GM23338 (cell line): ENCODE data around the gene PIK3R5. TPM values are rescaled to one million over a fixed set of nuclear protein-coding genes. Genes with fewer than 3 reads are reported as not detected.

Experiments
- ATAC-seq: fragments of 200-7000 bp; cut with Tn5 transposase; 3 replicates; pipeline ENCODE4 v1.9.1; 2020
- DNase-seq: peaks from one replicate; pipeline ENCODE4 v3.0.0-alpha.2; 2015; ENCODE audit warnings: low spot score
- H2AFZ ChIP-seq: fragments of 200-600 bp; sonication (generic); 2 replicates; pipeline ENCODE4 v1.8.0; 2016; ENCODE audit warnings: antibody characterized with exemption, mild to moderate bottlenecking, moderate library complexity
- H3F3A ChIP-seq: fragments of 200-600 bp; sonication (generic); replicated peaks from 2 replicates; pipeline ENCODE4 v1.8.0; 2017; ENCODE audit warnings: antibody characterized with exemption, mixed run types, low read depth
- H3K27ac ChIP-seq: fragments of 200-600 bp; sonication (generic); 2 replicates; pipeline ENCODE4 v1.6.1; 2016; ENCODE audit warnings: low read depth
- H3K27me3 ChIP-seq: fragments of 200-600 bp; sonication (generic); 2 replicates; pipeline ENCODE4 v1.8.0; 2016; ENCODE audit warnings: mild to moderate bottlenecking, mixed run types, moderate library complexity; ENCODE audit not compliant: insufficient read depth
- H3K36me3 ChIP-seq: fragments of 200-600 bp; sonication (generic); 2 replicates; pipeline ENCODE4 v1.8.0; 2016; ENCODE audit warnings: mild to moderate bottlenecking; ENCODE audit not compliant: insufficient read depth
- H3K4me1 ChIP-seq: fragments of 200-600 bp; sonication (generic); 2 replicates; pipeline ENCODE4 v1.8.0; 2016; ENCODE audit warnings: mild to moderate bottlenecking, moderate library complexity; ENCODE audit not compliant: insufficient read depth
- H3K4me2 ChIP-seq: fragments of 200-600 bp; sonication (generic); 2 replicates; pipeline ENCODE4 v1.7.1; 2017; ENCODE audit warnings: mixed run types
- H3K4me3 ChIP-seq: fragments of 200-600 bp; sonication (generic); 2 replicates; pipeline ENCODE4 v1.6.1; 2016; ENCODE audit warnings: mixed run types
- H3K79me2 ChIP-seq: fragments of 200-600 bp; sonication (generic); replicated peaks from 2 replicates; pipeline ENCODE4 v1.8.0; 2017; ENCODE audit warnings: mild to moderate bottlenecking; ENCODE audit not compliant: insufficient read depth
- H3K9me2 ChIP-seq: fragments of 200-600 bp; sonication (generic); 2 replicates; pipeline ENCODE4 v1.8.0; 2017; ENCODE audit not compliant: insufficient read depth
- H4K20me1 ChIP-seq: fragments of 200-600 bp; sonication (generic); replicated peaks from 2 replicates; pipeline ENCODE4 v1.8.0; 2017; ENCODE audit warnings: mild to moderate bottlenecking; ENCODE audit not compliant: insufficient read depth
- H3K27ac Mint-ChIP-seq: 2 replicates; pipeline ENCODE4 v1.8.0; 2020; ENCODE audit warnings: inconsistent platforms, mild to moderate bottlenecking, moderate library complexity, mixed read lengths
- H3K27me3 Mint-ChIP-seq: 3 replicates; pipeline ENCODE4 v1.8.0; 2022; ENCODE audit warnings: low read depth, mild to moderate bottlenecking, moderate library complexity, mixed read lengths, inconsistent platforms; ENCODE audit not compliant: insufficient read depth, poor library complexity
- H3K36me3 Mint-ChIP-seq: 3 replicates; pipeline ENCODE4 v1.8.0; 2021; ENCODE audit warnings: low read depth, mild to moderate bottlenecking, inconsistent platforms, moderate library complexity, mixed read lengths
- H3K4me1 Mint-ChIP-seq: 3 replicates; pipeline ENCODE4 v1.8.0; 2020; ENCODE audit warnings: mild to moderate bottlenecking, inconsistent platforms, mixed read lengths
- H3K4me3 Mint-ChIP-seq: 3 replicates; pipeline ENCODE4 v1.8.0; 2021; ENCODE audit warnings: moderate library complexity, mild to moderate bottlenecking, inconsistent platforms, mixed read lengths
- H3K9me3 Mint-ChIP-seq: 3 replicates; pipeline ENCODE4 v1.8.0; 2020; ENCODE audit warnings: moderate library complexity, mild to moderate bottlenecking, inconsistent platforms, mixed read lengths
- CREB1 ChIP-seq: fragments of 250-450 bp; sonication (Bioruptor Pico); IDR thresholded peaks from 2 replicates; pipeline ENCODE4 v1.5.0; 2020; ENCODE audit warnings: low read depth, mild to moderate bottlenecking, moderate library complexity
- CTCF ChIP-seq, 2 experiments: fragments of 200-600 bp in 1 of 2; sonication (generic) in 1 of 2; conservative IDR thresholded peaks; 2 replicates each; pipeline versions ENCODE4 v1.5.1 to v1.6.1; 2016 to 2017; ENCODE audit warnings: antibody characterized with exemption in 2 of 2, low read depth in 2 of 2, mild to moderate bottlenecking in 2 of 2, moderate library complexity in 1 of 2
- ETS1 ChIP-seq: IDR thresholded peaks from 2 replicates; pipeline ENCODE4 v1.6.1; 2016; ENCODE audit warnings: antibody characterized with exemption
- EZH2 ChIP-seq: fragments of 200-600 bp; sonication (generic); IDR thresholded peaks from one replicate; pipeline ENCODE4 v1.8.0; 2017; ENCODE audit warnings: antibody characterized with exemption, mild to moderate bottlenecking, low read depth; ENCODE audit not compliant: unreplicated experiment
- NANOG ChIP-seq: IDR thresholded peaks from 2 replicates; pipeline ENCODE4 v1.6.1; 2016; ENCODE audit warnings: antibody characterized with exemption, borderline replicate concordance
- ZNF462 ChIP-seq: fragments of 250-450 bp; sonication (Bioruptor Pico); IDR thresholded peaks from 2 replicates; pipeline ENCODE4 v1.5.0; 2020; ENCODE audit warnings: mild to moderate bottlenecking, moderate library complexity
- polyA plus RNA-seq: library from polyadenylated mRNA; unstranded; fragments of >200 nt; fragmentation: Nextera tagmentation; extraction: Ambion mirVana; gene quantifications from 2 replicates; pipeline ENCODE4 v1.2.1, GENCODE V29; 2016
- total RNA-seq: library from RNA; depleted of rRNA; stranded (reverse); fragments of >200 nt; shearing (Covaris generic); gene quantifications from 2 replicates; pipeline ENCODE4 v1.2.3, GENCODE V29; 2014

The PIK3R5 gene
- total and polyA plus RNA-seq, 2 experiments from 2014 or later: 1.7 to 9.4 TPM

- TF ChIP-seq ZNF462 (CRISPR knock-in tag) (no peak), CREB1 (CRISPR knock-in tag) (no peak), NANOG (no peak), EZH2 (no peak)
Observed at GRCh38 chr17:8865811-8866210, 99.7 kb downstream of the PIK3R5 start (continued).

GRCh38 chr17:8865385-8865784 is 100.1 kb downstream of the PIK3R5 start:
- DNase-seq (no peak), ATAC-seq (no peak)
- H3K36me3 Mint-ChIP-seq: no peaks in the 10 kb centered on the region; the same call in 2 of the 3 replicates
- no peaks in the 10 kb centered on the region for H3K36me3 ChIP-seq
- H3K9me2 ChIP-seq: no peaks in the 10 kb centered on the region
- no peaks in the 10 kb centered on the region for H3K27me3 ChIP-seq
- no peaks in the 10 kb centered on the region for H3F3A ChIP-seq
- no peak overlapping the region for H3K27ac ChIP-seq
- H4K20me1 ChIP-seq: no peaks in the 10 kb centered on the region
- no peak overlapping the region for H2AFZ ChIP-seq
- H3K9me3 Mint-ChIP-seq: no peaks in the 10 kb centered on the region
- H3K4me2 ChIP-seq: no peak overlapping the region
- no peaks in the 10 kb centered on the region; the same call in 2 of the 3 replicates for H3K4me1 Mint-ChIP-seq
- H3K4me3 Mint-ChIP-seq: no peak overlapping the region
- no peaks in the 10 kb centered on the region for H3K79me2 ChIP-seq
- no peak overlapping the region for H3K4me3 ChIP-seq
- H3K4me1 ChIP-seq: no peaks in the 10 kb centered on the region
- no peak overlapping the region for H3K27ac Mint-ChIP-seq
- peaks cover 7% of the 10 kb centered on the region for H3K27me3 Mint-ChIP-seq
- no peak for TF ChIP-seq CTCF (conservative IDR thresholded peaks at IDR 0.05; ENCODE audit: low read depth in 2 of 2)
- no peak for TF ChIP-seq CREB1 (CRISPR knock-in tag)
- no peak for TF ChIP-seq ETS1
- TF ChIP-seq ZNF462 (CRISPR knock-in tag): no peak
